Osteoblast (primary cell): ENCODE results near the gene KICS2. TPM values are rescaled to one million over a fixed set of nuclear protein-coding genes. Genes with fewer than 3 reads are reported as not detected.
A peak's percentile ranks its signal among the peaks of the same experiment; 100 is the strongest.
"Not testable (repeated sequence)": the region's sequence is repeated elsewhere in the genome, so short reads cannot be mapped to it uniquely, and the experiment has no call there.

Source experiments
- DNase-seq: peaks from one replicate; pipeline ENCODE4 v3.0.0; 2011; ENCODE audit warnings: low spot score, mixed read lengths; ENCODE audit not compliant: insufficient read length; ENCODE audit errors: missing footprints
- H2AFZ ChIP-seq: 2 replicates; pipeline ENCODE4 v1.6.0; 2011; ENCODE audit warnings: mild to moderate bottlenecking, low read length
- H3K27ac ChIP-seq: 2 replicates; pipeline ENCODE4 v1.5.1; 2011; ENCODE audit warnings: mild to moderate bottlenecking, low read depth, low read length, moderate library complexity
- H3K27me3 ChIP-seq: 2 replicates; pipeline ENCODE4 v1.6.0; 2012; ENCODE audit warnings: mild to moderate bottlenecking, control low read depth, inconsistent platforms, low read length, moderate library complexity; ENCODE audit not compliant: insufficient read depth
- H3K36me3 ChIP-seq: 2 replicates; pipeline ENCODE4 v1.5.1; 2011; ENCODE audit warnings: mild to moderate bottlenecking, low read length, control low read depth, moderate library complexity; ENCODE audit not compliant: insufficient read depth
- H3K4me1 ChIP-seq: 2 replicates; pipeline ENCODE4 v1.5.1; 2011; ENCODE audit warnings: mild to moderate bottlenecking, low read length, control low read depth, moderate library complexity; ENCODE audit not compliant: insufficient read depth
- H3K4me2 ChIP-seq: 2 replicates; pipeline ENCODE4 v1.6.0; 2011; ENCODE audit warnings: mild to moderate bottlenecking, low read length; ENCODE audit not compliant: insufficient read depth
- H3K4me3 ChIP-seq: fragments of 200-600 bp; sonication (generic); 3 replicates; pipeline ENCODE4 v1.5.1; 2012; ENCODE audit warnings: mild to moderate bottlenecking, low read length, inconsistent platforms; ENCODE audit not compliant: insufficient read depth
- H3K79me2 ChIP-seq: 2 replicates; pipeline ENCODE4 v1.6.0; 2012; ENCODE audit warnings: mild to moderate bottlenecking, low read length, control low read depth, inconsistent platforms; ENCODE audit not compliant: insufficient read depth
- H3K9me3 ChIP-seq: 2 replicates; pipeline ENCODE4 v1.5.1; 2011; ENCODE audit warnings: low read depth, low read length, control low read depth
- H4K20me1 ChIP-seq: 2 replicates; pipeline ENCODE4 v1.6.0; 2012; ENCODE audit warnings: mild to moderate bottlenecking, low read length, control low read depth; ENCODE audit not compliant: insufficient read depth
- CTCF ChIP-seq: IDR thresholded peaks from 2 replicates; pipeline ENCODE4 v1.5.1; 2011; ENCODE audit warnings: mild to moderate bottlenecking, low read depth, low read length, moderate library complexity; ENCODE audit errors: extremely low read depth
- total RNA-seq: library from RNA; depleted of rRNA; stranded (reverse); fragments of >200 nt; gene quantifications from 2 replicates; pipeline ENCODE4 v1.2.3, GENCODE V29; 2012

KICS2 gene
- total RNA-seq, 1 donor: 5.4 TPM

DNA sequence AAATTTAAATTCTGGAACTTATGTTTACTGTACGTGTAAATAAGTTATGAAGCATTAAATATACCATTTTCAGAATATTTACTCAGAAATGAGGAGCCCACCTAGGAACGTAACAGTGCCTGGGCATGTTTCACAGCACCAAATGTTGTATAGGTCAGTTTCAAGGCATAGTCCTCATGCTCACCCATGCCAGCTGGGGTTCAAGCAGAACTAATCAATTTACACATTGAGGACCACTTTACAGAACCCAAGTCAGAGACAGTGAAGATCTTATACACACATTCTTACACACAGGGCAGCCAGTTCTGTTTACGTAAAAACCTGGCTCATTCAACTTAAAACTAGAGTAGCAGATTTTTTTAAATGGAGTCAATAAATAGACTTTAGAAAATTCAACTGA is 2.0 kb downstream of the KICS2 start:
- peaks cover 5% of the 10 kb centered on the region for H3K36me3 ChIP-seq
- no peaks in the 10 kb centered on the region for H3K27me3 ChIP-seq
- H4K20me1 ChIP-seq: no peaks in the 10 kb centered on the region
- TF ChIP-seq CTCF: no peak
- H3K4me1 ChIP-seq: peaks cover 9% of the 10 kb centered on the region
- no peaks in the 10 kb centered on the region for H3K9me3 ChIP-seq
- H3K79me2 ChIP-seq: no peaks in the 10 kb centered on the region
- no peak overlapping the region for H2AFZ ChIP-seq
- no peak for DNase-seq
- no peak overlapping the region for H3K4me3 ChIP-seq
- H3K27ac ChIP-seq: no peak overlapping the region
- no peak overlapping the region for H3K4me2 ChIP-seq

DNA sequence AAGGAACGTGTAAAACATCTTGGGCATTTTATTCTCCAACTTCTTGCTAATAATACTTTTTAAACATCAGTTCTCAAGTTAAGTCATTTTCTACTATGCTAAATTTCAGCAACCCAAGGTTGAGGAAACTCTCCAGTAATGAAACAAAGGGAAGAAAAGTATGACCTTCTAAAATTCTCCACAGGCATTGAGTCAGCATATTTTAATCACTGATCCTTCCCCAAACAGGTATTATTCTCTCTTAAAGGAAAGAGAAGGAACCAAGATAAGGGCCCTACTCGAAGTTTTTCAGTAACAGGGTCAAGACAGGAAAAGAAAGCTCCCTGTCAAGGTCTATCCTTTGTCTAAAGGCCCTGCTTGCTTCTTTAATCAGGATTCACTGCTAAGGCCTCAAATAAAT is 3.0 kb downstream of the KICS2 start:
- peaks cover 5% of the 10 kb centered on the region for H3K36me3 ChIP-seq
- no peaks in the 10 kb centered on the region for H3K27me3 ChIP-seq
- peaks cover 9% of the 10 kb centered on the region for H3K4me1 ChIP-seq
- no peak overlapping the region for H3K4me2 ChIP-seq
- no peaks in the 10 kb centered on the region for H3K79me2 ChIP-seq
- no peaks in the 10 kb centered on the region for H3K9me3 ChIP-seq
- no peak for TF ChIP-seq CTCF
- no peak for DNase-seq
- no peaks in the 10 kb centered on the region for H4K20me1 ChIP-seq
- H3K27ac ChIP-seq: no peak overlapping the region
- no peak overlapping the region for H3K4me3 ChIP-seq
- H2AFZ ChIP-seq: peak overlapping the region; percentile 16

- DNase-seq: no peak
- Histone ChIP-seq H3K4me2 (no peak overlapping the region), H2AFZ (no peak overlapping the region), H3K9me3 (no peaks in the 10 kb centered on the region), H3K27me3 (no peaks in the 10 kb centered on the region), H3K36me3 (peaks cover 5% of the 10 kb centered on the region), H4K20me1 (no peaks in the 10 kb centered on the region), H3K27ac (no peak overlapping the region), H3K79me2 (no peaks in the 10 kb centered on the region), H3K4me1 (peaks cover 9% of the 10 kb centered on the region), H3K4me3 (no peak overlapping the region)
- no peak for TF ChIP-seq CTCF
Observed at GRCh38 chr12:64218597-64218996, 3.5 kb downstream of the KICS2 start.

DNA sequence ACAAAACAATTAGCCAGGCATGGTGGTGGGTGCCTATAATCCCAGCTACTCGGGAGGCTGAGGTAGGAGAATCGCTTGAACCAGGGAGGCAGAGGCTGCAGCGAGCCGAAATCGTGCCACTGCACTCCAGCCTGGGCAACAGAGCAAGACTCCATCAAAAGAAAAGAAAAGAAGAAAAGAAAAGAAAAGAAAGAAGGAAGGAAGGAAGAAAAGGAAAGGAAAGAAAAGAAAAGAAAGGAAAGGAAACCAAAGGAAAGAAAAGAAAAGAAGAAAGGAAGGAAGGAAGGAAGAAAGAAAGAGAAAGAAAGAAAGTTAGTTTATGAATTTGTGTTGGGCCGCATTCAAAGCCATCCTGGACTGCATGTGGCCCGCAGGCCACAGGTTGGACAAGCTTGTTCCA is 4.5 kb downstream of the KICS2 start:
- not testable (repeated sequence) for H3K4me1 ChIP-seq, H3K79me2 ChIP-seq

More for the DNA sequence above, 4.5 kb downstream of the KICS2 start:
- not testable (repeated sequence) for H3K9me3 ChIP-seq, H3K4me3 ChIP-seq, H4K20me1 ChIP-seq, H3K27me3 ChIP-seq, H3K27ac ChIP-seq, H3K4me2 ChIP-seq, DNase-seq, H2AFZ ChIP-seq, H3K36me3 ChIP-seq
